ENCODE data around the gene EML4. TPM values are rescaled to one million over a fixed set of nuclear protein-coding genes. Genes with fewer than 3 reads are reported as not detected.

EML4 gene
- total RNA-seq, 3 donors from 2014 or later = 19.4 to 68.5 (median 36.7) TPM

- Histone ChIP-seq H3K27me3 (no peaks in the 10 kb centered on the region), H3K9me3 (no peaks in the 10 kb centered on the region), H3K4me3 (no peak overlapping the region), H3K36me3 (no peaks in the 10 kb centered on the region), H3K4me1 (no peaks in the 10 kb centered on the region), H3K27ac (no peak overlapping the region)
- TF ChIP-seq CTCF (IDR thresholded peaks at IDR 0.05) = no peak
- TF ChIP-seq POLR2AphosphoS5 (IDR thresholded peaks at IDR 0.05) = no peak
- no peak for TF ChIP-seq POLR2A (IDR thresholded peaks at IDR 0.05)
- no peak for DNase-seq (ENCODE audit: low spot score in 2 of 2)
- intact Hi-C loops (cut with DNase I; ENCODE audit: low total_unique reads) = no loop called here
Measured at GRCh38 chr2:42224422-42225067, 55.4 kb downstream of the EML4 start.

GRCh38 chr2:42225573-42225972 is 56.4 kb downstream of the EML4 start:
- H3K4me3 ChIP-seq = no peak overlapping the region
- intact Hi-C loops (cut with DNase I; ENCODE audit: low total_unique reads) = no loop called here
- H3K27me3 ChIP-seq = no peaks in the 10 kb centered on the region
- H3K36me3 ChIP-seq = no peaks in the 10 kb centered on the region
- H3K9me3 ChIP-seq = no peaks in the 10 kb centered on the region
- DNase-seq (ENCODE audit: low spot score in 2 of 2) = no peak
- H3K4me1 ChIP-seq = no peaks in the 10 kb centered on the region
- H3K27ac ChIP-seq = no peak overlapping the region
- TF ChIP-seq POLR2AphosphoS5 (IDR thresholded peaks at IDR 0.05) = no peak
- no peak for TF ChIP-seq CTCF (IDR thresholded peaks at IDR 0.05)
- no peak for TF ChIP-seq POLR2A (IDR thresholded peaks at IDR 0.05)

DNA sequence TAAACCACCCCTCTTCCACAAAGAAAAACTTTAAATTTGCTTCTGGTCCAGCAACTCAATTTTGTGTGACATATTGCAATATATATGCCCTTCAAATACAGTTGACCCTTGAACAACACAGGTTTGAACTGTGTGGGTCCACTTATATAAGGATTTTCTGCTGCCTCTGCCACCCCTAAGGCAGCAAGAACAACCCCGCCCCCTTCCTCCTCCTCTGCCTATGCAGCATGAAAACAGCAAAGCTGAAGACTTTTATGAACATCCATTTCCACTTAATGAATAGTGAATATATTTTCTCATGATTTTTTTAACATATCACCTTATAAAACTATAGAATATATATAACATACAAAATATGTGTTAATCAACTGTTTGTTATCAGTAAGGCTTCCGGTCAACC is 58.3 kb downstream of the EML4 start:
- Histone ChIP-seq H3K4me1 (no peaks in the 10 kb centered on the region), H3K4me3 (no peak overlapping the region), H3K36me3 (no peaks in the 10 kb centered on the region), H3K27me3 (no peaks in the 10 kb centered on the region), H3K9me3 (no peaks in the 10 kb centered on the region), H3K27ac (no peak overlapping the region)
- intact Hi-C loops (cut with DNase I; ENCODE audit: low total_unique reads) = no loop called here
- no peak for DNase-seq (ENCODE audit: low spot score in 2 of 2)
- no peak for TF ChIP-seq POLR2AphosphoS5 (IDR thresholded peaks at IDR 0.05)
- no peak for TF ChIP-seq CTCF (IDR thresholded peaks at IDR 0.05)
- no peak for TF ChIP-seq POLR2A (IDR thresholded peaks at IDR 0.05)

GRCh38 chr2:42228101-42228500 is 58.9 kb downstream of the EML4 start:
- intact Hi-C loops (cut with DNase I; ENCODE audit: low total_unique reads) = no loop called here
- Histone ChIP-seq H3K4me1 (no peaks in the 10 kb centered on the region), H3K4me3 (no peak overlapping the region), H3K36me3 (no peaks in the 10 kb centered on the region), H3K27ac (no peak overlapping the region), H3K27me3 (no peaks in the 10 kb centered on the region), H3K9me3 (no peaks in the 10 kb centered on the region)
- DNase-seq (ENCODE audit: low spot score in 2 of 2) = no peak
- TF ChIP-seq POLR2AphosphoS5 (IDR thresholded peaks at IDR 0.05) = no peak
- no peak for TF ChIP-seq CTCF (IDR thresholded peaks at IDR 0.05)
- no peak for TF ChIP-seq POLR2A (IDR thresholded peaks at IDR 0.05)

- Histone ChIP-seq H3K27ac (no peak overlapping the region), H3K4me1 (no peaks in the 10 kb centered on the region), H3K36me3 (no peaks in the 10 kb centered on the region), H3K9me3 (no peaks in the 10 kb centered on the region), H3K27me3 (no peaks in the 10 kb centered on the region), H3K4me3 (no peak overlapping the region)
- intact Hi-C loops (cut with DNase I; ENCODE audit: low total_unique reads) = loop anchor here (10.0 kb wide), 1 partner anchor 125 kb away; no protein-coding TSS in a partner anchor
- no peak for DNase-seq (ENCODE audit: low spot score in 2 of 2)
- TF ChIP-seq CTCF (IDR thresholded peaks at IDR 0.05) (no peak), POLR2A (IDR thresholded peaks at IDR 0.05) (no peak), POLR2AphosphoS5 (IDR thresholded peaks at IDR 0.05) (no peak)
Measured at GRCh38 chr2:42229949-42230348, 60.8 kb downstream of the EML4 start.
